ENCODE results near the gene RRBP1.
"Not testable (repeated sequence)": the region's sequence is repeated elsewhere in the genome, so short reads cannot be mapped to it uniquely, and the experiment has no call there.

RRBP1 gene

DNA sequence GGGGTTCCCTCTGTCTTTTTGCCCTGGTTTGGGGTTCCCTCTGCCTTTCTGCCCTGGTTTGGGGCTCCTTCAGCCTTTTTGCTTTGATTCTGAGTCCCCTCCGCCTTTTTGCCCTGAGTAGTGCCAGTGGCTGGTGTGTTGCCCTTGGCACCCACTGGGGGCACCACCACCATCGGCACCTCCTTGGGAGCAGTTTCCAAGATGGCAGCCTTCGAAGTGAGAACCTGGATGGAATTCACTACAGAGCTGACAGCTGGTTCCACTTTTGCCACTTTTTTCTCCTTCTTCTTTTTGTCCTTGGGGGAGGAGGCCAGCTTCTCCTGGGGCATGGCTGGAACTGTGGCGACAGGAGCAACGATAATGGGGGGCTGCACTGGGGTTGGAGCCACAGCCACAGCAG is 22.2 kb downstream of the RRBP1 start:
- no peak for DNase-seq

DNA sequence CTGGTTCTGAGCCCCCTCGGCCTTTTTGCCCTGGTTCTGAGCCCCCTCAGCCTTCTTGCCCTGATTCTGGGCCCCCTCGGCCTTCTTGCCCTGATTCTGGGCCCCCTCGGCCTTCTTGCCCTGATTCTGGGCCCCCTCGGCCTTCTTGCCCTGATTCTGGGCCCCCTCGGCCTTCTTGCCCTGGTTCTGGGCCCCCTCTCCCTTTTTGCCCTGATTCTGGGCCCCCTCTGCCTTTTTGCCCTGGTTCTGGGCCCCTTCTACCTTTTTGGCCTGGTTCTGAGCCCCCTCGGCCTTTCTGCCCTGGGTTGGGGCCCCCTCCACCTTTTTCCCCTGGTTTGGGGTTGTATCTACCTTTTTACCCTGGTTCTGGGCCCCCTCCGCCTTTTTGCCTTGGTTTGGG is 22.7 kb downstream of the RRBP1 start:
- not testable (repeated sequence) for DNase-seq

DNA sequence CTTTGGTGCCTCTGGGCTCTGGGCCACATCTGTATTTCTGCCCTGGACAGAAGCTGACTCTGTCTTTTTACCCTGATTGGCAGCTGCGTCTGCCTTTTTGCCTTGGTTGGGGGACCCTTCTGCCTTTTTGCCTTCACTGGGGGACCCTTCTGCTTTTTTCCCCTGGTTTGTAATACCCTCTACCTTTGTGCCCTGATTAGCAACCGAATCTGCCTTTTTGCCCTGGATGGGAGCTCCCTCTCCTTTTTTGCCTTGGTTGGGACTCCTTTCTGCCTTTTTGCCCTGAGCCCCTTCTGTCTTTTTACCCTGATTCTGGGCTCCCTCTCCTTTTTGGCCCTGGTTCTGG is 23.4 kb downstream of the RRBP1 start:
- no peak for DNase-seq

DNA sequence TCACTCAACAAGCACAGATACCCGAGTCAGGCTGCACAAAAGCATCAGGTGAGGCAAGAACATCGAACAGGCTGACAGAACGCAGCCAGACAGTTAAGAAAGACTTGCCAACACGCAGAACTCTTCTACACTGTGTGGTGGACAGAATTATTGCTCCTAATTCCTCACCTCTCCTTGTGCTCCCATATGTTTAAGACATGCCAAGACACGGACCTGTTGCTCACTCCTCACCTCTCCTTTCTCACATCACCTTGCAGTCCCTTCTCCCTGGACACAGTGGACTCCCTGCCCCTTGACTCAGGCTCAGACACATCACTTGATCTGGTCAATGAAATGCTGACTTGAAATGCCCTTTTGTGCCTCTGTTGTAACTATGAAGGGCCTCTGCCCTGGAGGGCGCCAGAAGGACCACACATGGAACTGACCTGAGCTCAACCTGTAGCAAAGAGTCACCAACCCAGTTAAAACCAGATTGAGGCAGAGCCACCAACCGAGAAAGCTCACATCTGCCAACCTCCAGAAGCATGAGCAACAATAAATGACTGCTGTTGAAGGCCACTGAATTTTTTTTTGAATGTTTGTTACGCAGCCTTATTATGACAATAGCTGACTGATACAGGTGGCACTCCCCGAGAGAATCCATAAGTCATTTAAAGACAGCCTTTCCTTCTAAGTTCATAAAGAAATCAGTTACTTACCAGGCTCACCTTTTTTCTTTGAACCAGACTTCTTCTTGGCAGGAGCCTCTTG is 24.0 kb downstream of the RRBP1 start:
- no peak for DNase-seq

DNA sequence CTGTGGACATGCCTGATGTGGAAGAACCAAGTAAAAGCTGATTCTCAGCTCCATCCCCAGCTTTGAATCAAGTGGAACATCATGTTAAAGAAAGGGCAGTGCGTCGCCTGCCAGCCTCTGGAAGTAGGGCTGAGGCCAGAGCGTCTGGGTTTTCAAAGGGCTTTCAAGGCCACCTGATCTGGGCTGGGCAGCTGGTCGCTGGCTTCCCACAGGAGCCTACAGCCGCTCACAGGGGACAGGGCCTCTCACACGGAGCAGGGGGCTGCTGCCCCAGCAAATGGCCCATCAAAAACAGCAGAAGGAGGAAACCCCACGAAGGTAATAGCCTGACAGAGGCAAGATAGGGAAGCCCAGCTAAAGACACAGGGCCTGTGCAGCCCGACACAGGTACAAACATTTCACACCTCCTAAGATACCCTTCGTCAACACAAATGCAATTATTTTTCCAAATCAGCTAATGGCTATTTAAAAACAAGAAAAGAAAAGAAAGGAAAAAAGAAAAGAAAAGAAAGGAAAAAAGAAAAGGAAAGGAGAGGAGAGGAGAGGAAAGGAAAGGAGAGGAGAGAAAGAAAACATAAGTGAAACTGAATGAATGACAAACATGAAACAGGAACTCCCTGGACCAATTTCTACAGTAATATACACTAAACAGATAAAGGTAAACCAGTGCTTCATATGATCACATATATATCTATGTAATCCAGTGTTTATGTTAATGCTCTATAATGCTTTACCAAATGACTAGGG is 24.8 kb downstream of the RRBP1 start:
- DNase-seq = no peak

DNA sequence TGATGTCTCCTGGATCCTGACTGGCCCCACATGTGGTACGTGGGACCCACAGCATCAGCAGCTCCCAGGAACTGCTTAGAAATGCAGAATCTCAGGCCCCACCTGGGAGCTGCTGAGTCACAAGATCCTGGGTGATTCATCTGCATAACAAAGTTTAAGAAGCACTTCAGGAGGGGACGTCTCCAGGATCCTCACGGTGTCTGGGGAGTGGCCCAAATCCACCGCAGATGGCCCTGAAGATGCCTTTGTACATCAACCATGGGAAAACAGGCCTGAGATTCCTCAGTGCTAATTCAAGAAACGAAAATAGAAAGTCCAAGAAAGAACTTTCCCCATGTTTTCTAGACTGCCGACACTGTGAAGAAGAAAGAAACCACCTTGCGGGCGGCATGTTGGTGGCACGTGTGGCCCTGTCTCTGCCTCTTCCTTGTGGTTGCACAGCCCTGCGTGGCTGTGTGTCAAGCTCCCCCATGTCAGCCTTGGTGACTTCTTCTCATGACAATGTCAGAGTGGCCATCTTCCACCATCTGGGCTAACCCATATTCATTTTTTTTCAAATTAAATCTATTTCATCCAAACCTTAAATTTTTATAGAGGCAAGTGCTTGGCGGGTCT is 26.1 kb downstream of the RRBP1 start:
- DNase-seq = no peak

DNA sequence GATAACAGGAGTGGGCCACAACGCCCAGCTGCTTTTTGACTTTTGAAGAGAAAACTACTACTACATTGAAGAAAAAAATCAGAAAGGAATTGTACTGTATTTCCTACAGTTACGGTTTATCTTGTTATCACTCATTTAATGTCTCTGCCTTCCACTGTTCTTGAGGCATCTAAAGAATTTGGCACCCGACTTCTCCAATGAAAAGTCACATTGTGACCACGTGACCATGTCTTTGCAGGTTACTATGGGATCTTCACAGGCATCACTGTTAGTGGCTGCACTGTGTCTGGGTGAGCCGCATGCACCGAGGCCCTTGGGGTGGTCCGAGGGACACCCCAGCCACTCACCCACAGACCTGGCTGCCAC is 26.8 kb downstream of the RRBP1 start:
- DNase-seq = no peak

DNA sequence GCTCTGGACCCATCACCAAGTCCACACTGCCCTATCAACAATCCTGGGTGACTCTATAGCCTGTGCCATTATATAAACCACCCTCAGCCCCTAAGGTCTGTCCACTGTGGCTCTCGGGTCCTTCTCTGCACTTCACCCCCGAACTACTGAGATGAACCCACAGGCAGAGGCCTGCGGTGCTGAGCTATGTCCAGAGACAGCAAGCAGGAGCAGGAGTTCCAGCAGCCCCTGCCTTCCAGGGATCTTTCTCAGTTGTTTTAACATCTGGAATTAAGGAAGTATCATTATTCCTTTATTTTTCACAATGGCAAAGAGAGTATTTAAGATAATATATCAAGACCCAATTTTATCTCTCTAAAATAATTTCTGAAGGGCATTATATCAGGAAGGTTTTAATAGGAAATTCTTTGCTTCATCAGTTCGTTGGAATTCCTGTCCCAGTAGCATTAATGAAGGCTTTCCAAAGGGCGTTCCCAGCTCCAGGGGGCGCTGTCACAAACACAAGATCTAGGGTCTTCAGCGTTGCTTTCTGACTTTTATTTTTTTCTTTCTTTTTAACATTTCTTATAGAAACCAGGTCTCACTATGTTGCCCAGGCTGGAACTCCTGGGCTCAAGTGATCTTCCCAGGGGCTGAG is 27.3 kb downstream of the RRBP1 start:
- no peak for DNase-seq

DNA sequence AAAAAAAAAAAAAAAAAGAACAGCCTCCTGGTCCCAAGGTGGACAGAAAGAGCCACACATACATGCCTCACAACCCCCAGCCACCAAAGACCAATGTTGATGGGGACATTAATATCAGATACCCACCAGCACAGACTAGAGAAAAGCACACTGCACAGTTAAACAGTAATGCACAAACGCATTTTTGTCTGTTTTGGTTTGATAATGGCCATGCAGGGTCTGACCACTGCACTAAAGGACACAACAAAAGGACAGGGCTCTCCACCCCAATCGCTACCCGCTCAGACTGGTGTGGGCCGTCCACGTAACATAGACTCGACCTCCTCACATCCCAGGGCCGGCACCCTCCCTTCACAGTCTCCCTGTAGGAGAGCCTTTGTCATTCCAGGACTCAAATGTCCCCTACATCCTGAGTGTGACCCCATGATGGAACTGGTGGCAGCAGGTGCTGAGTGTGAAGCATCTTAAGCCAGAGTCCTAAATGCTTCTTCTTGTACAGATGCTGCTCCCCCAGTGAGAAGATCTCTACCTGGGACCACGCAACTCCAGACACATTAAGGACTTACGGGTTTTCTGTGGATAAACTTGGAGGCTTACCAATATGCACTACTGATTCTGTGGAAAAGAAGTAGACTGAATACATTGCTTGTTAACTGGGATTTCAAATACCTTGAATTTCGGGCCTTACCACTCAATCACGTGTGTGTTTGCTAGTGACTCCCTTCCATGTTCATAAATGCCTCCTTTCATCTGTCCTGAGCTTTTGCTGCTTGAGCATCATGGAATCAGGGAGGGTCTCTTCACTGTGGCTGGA is 28.0 kb downstream of the RRBP1 start:
- DNase-seq = no peak

DNA sequence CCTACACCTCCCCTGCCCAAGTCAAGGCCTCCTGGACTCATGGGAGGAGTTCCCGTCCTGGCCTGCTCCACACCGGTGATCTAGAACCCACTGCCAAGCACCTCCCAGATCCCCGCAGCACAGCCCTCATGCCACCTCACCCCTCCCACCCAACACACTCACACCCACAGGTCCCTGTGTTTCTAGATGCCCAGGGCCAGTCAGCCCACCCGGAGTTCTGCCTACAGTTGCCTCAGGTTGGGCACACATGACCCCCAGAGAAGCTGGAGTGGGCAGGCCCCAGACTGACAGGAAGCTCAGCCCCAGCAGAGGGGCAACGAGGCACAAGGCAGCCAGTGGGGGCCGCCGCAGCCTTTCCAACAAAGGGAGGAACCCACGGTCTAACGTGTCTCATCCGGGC is 29.6 kb downstream of the RRBP1 start:
- no peak for DNase-seq

DNA sequence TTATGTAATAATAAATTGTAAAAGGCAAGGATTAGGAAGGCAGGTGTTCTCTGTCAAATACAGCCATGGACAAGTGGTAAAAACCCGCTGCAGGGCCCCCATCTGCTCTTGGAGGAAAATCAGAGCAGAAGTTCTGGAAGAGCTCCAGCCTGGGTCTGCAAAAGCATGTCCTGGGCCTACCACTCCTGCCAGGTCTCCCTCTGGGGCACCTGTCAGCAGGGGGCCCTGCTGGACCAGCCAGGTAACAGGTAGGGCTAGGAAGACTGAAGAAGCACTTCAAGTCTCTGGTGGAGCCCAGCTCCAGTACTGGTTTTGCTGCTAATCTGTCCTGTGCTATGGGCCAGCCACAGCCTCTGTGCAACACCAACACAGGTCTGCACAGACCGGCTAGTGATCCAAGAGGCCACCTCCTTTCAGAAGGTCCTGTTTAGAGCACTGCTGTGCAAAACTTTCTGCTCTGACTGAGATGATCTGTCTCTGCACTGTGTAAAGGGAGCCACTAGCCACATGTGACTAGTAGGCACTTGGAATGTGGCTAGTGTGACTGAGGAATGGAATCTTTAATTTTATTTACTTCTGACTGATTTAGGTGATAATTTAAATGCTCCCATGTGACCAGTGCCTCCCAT is 30.2 kb downstream of the RRBP1 start:
- DNase-seq = no peak

DNA sequence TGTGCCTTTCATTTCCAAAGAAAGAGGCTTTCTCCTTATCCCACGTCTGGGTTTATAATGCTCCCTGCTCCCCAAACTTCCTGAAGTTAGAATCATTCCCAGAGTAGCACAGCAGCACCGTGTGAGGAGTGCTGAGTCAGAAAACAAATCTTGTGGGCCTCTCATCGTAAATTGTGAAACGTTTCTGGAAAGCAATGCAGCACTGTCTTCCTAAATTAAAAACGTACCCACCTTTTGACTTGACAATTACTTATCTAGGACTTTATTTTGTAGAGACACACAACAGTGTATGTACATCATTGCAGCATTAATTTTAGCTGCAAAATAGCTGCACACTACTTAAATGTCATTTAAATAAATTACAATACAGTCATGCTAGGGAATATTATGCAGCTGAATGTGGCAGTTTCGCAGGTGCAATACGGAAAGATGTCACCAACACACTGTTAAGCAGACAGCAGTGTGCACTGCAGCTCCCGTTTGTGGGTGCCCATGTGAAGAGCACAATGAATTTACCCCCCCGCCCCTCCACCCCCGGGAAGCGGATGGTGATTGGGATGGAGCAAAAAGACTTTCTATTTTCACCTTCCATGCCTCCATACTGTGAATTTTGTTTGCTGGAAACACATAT is 30.8 kb downstream of the RRBP1 start:
- DNase-seq = no peak

DNA sequence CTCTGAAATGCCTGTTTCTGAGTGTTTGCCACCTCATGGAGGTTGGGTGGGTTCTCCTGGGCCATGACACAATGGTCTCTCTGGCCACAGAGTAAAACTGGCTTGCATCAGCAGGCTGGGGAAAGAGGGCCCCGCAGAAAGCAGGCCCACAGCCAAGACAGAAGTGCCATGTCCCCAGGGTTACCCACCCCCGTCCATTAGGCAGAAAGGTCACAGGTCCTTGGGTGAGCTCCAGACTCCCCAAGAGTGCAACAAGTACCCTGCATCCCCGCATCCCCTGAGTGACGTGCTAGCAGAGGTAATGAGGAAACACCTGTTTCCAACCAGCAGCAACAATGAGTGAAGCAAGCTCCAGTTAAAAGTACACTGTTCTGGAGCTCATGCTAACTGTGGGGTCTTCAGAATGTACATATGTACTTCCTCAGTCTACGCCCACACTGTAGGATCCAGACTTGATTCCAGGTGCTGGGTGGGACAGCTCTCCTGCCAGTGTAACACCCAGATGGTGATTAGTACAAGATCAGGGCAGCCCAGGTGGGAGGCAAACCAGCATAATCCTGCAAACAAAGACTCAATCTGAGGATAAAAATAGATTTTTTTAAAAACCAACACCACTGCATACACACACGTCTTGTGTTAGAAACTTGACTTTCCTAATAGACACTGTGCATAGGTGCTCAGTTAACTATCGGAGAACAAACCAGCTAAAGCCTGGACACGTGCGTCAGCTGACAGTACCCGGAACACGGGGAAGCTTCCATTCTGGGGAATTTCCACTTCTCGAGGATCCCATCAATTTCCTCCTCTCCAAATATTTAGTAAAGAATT is 31.5 kb downstream of the RRBP1 start:
- no peak for DNase-seq

DNA sequence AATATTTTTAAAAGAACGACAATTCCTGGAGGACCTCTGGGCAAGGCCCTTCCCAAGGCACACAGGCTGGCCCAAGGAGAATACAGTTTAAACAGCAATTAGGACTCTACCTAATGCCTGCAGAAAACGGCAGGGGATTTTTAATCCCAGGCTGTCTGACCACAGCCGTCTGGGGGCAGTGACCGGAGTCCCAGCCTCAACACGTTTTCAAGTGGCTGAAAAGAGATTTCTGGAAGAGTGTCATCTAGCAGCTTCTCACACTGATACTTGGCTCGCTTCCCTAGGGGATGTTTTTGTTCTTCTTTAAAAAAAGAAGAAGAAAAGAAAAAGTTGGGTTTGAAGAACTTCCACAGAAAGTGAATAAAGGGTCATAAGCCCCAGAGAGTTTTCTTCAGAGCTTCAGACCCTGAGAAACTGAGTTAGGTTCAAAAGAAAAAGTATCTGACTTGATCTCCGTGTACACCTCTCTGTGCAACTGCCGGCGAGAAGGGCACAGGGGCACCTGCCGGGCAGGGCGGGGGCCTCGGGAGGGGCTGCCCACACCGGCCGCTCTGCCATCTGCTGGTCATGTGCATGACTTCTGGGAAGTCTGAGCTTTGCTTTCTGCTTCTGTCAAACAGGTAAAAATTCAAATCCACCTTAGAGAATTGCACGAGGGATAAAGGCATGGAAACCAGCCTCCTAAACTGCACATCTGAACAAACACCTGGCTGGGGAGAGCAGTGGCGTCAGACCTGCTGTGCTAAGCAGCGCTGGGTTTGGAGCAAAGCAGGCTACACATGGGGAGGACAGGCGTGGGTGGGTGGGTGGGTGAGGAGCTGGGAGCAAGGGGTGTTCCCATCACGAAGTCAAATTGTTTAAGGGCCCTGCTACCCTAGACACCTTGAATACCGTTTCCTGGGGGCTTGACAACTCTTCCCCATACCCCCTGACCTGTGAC is 33.0 kb downstream of the RRBP1 start:
- peak; percentile 36 for DNase-seq

DNA sequence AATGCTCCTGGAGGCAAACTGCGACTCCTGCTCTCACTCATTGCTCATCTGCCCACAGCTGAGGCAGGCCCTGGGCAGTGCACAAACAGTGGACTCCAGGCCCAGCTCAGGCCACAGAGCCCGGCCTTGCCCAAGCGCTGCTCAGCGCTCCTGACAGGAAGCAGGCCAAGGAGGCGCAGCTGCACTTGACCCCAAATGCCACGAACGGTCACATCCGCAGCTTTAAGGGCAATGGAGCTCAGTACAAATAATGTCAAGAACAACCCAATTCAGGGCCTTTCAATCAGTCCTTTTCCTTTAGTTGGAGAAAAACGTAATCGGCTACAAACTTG is 33.8 kb downstream of the RRBP1 start:
- no peak for DNase-seq

DNA sequence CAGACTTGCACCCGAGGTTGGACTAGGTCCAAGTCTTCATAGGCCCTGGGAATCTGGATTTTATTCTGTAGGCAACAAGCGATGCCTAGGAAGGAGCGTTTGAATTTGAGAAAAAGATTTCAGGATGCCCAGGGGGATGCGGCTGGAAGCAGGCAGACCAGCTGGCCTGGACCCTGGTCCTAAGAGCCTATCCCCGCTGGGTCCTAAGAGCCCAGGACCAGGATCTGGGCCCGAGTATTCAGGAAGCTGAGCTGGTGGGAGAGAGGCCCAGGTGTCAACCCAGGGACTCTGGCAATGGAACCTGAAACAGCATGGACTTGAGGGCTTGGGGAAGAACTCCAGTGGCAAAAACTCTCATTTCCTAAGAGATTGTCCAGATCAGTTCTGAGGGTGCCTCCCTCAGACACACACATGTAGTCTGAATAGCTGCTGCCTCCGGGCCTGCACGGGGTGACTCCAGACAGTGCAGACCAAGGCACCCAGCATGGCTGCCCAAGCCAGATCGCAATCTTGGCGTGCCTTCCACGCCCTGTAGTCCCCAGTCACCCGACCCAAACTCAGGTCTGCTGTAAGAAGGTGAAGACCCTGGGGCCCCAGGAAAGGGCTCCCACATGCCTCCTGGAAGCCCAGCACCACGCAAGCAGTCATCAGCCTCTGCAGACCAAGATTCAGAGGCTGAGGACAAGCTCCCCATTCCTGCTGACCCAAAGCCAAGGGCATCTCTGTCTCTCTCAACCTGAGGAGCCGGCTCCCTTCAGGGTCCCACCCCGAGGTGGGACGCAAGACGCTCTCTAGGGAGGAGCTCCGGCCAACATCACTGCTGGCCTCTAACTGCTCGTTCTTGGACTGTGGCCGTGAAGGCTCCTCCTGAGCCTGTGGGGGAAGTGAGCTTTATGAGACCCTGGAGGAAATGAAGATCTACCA is 34.4 kb downstream of the RRBP1 start:
- DNase-seq = no peak

DNA sequence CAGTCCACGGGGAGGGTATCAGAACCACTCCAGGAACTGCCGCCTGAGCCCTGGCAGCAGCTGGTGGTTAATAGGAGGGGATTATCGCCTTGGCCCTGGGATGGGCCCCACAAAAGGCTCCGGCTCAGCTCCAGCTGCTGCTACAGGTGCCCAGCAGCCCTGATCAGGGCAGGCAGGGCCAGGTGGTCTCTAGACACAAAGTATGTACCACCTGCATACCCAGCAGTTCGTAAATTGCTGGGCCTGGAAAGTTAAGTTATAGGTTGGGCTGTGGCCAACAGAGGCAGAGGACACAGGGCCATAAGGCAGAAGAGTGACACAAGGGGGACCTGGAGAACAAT is 35.1 kb downstream of the RRBP1 start:
- no peak for DNase-seq

DNA sequence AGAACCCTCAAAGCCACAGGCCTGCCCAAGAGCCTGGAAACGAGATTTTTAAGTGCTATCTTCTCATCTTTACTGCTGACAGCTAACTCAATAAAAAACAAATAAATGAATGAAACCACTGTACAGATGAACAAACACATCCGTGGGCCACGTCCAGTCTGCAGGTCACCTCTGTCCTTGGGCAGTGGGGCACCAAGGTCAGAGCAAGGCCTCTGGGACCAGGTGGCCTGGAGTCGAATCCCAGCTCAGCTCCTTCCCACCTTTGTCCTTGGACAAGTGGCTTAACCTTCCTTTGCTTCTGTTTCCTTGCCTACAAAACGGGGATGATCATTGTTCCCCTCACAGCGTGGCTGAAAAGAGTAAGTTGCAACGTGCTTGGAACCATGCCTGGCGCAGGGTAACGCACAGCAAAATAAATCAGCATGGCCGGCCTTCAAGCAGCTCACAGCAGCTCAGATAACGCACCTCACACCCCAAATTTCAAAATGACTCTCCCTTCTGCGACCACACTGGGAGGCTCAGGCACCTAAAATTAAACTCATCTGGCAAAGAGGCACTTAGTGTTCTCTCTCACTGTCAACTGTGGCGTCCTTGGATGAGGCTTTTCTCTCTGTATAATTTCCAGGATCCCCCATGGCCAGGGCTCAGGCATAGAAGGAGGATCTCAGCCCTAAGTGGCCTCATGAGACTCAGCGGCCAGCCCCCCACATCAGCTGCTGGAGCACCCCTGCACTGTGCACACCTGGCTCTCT is 35.7 kb downstream of the RRBP1 start:
- DNase-seq = no peak

All from CD4-positive, alpha-beta T cell treated with Interleukin-15 for 1 hour (primary cell).